ENCODE measurements around the gene SLFN12L. TPM values are rescaled to one million over a fixed set of nuclear protein-coding genes. Genes with fewer than 3 reads are reported as not detected.

The SLFN12L gene
- total RNA-seq, 4 donors from 2014 or later, result 0.50 to 3.4 (median 1.2) TPM

DNA sequence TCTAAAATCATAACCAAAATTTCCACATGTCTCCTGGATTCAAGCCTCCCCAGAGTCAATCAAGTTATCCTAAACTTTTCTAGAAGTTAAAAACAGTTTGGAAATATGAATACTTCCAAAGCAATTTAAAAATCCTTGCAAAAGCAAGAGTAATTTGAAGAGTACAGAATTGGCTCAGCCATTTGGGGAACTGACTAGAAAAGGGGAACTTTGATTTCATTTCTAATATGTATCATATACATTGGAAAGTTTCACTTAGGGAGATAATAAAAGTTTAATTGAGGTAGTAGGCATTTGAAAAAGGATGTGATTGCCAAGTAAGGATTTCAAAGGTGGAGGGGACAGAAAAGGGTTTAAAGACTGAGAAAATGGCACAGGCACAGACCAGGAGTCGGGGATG, 9.0 kb upstream of the SLFN12L start:
- Histone ChIP-seq H3K27me3 (peaks cover 0 to 14% (median 0%) of the 10 kb centered on the region in 4 donors), H3K27ac (no peak overlapping the region), H3K4me3 (no peak overlapping the region), H3K36me3 (no peaks in the 10 kb centered on the region), H3K9me3 (no peaks in the 10 kb centered on the region), H3K4me1 (peaks cover 0 to 9% (median 0%) of the 10 kb centered on the region in 3 donors)
- intact Hi-C loops (cut with DNase I), result no loop called here
- WGBS, 2 donors, result 69 to 79% methylated on average over 1 of the region's 1 CpG
- DNase-seq, result no peak
- TF ChIP-seq POLR2A (IDR thresholded peaks at IDR 0.05), result no peak
- TF ChIP-seq, protein P1, sequence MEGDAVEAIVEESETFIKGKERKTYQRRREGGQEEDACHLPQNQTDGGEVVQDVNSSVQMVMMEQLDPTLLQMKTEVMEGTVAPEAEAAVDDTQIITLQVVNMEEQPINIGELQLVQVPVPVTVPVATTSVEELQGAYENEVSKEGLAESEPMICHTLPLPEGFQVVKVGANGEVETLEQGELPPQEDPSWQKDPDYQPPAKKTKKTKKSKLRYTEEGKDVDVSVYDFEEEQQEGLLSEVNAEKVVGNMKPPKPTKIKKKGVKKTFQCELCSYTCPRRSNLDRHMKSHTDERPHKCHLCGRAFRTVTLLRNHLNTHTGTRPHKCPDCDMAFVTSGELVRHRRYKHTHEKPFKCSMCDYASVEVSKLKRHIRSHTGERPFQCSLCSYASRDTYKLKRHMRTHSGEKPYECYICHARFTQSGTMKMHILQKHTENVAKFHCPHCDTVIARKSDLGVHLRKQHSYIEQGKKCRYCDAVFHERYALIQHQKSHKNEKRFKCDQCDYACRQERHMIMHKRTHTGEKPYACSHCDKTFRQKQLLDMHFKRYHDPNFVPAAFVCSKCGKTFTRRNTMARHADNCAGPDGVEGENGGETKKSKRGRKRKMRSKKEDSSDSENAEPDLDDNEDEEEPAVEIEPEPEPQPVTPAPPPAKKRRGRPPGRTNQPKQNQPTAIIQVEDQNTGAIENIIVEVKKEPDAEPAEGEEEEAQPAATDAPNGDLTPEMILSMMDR (IDR thresholded peaks at IDR 0.05), result no peak

DNA sequence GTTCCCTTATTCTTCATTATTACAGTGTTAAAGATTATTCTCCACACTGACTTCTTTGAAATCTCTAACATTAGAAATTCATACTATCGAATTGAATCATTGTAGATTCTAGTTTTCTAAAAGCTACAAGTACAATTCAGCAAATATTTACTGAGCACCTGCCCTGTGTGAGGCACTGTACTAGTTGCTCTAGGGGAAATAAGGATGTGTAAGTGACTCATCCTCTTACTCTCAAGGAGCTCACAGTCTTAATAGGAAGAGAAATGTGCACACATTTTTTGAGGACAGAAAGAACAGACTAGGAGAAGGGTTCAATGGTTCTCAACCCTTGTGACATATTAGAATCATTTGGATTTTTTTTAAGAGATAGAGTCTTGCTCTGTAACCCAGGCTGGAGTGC, 7.7 kb upstream of the SLFN12L start:
- intact Hi-C loops (cut with DNase I), result no loop called here
- WGBS, 2 donors, result 74 to 88% methylated on average over 1 of the region's 1 CpG
- no peak for DNase-seq

DNA sequence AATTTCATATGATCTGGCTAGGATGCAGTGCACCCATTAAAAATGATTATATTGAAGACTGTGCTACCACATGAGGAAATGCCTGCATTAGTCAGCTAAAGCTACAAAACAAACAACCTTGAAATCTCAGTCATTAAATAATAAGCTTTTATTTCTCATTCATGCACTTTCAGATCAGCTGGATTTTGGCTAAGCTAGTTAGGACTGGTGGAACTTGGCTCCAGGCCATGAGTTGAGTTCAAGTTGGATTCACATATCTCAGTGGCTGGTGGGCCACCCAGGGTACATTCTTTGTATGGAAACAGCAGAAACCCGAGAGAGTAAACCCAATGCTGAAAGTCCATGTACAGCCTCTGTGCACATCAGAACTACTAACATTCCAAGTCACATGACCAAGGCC, 6.4 kb upstream of the SLFN12L start:
- no peaks in the 10 kb centered on the region for H3K9me3 ChIP-seq
- intact Hi-C loops (cut with DNase I), result no loop called here
- TF ChIP-seq, protein P1 (IDR thresholded peaks at IDR 0.05), result no peak
- WGBS, 2 donors, result 44% methylated on average over 1 of the region's 1 CpG; no CpG with 5 or more reads in 1 of the 2 donors
- no peak overlapping the region for H3K27ac ChIP-seq
- no peak for DNase-seq
- no peak overlapping the region for H3K4me3 ChIP-seq
- peaks cover 0 to 10% (median 0%) of the 10 kb centered on the region in 4 donors for H3K27me3 ChIP-seq
- no peaks in the 10 kb centered on the region for H3K36me3 ChIP-seq
- H3K4me1 ChIP-seq, result peaks cover 0 to 32% (median 5%) of the 10 kb centered on the region in 3 donors

More for the DNA sequence above, 7.7 kb upstream of the SLFN12L start:
- Histone ChIP-seq H3K36me3 (no peaks in the 10 kb centered on the region), H3K4me1 (peaks cover 0 to 20% (median 0%) of the 10 kb centered on the region in 3 donors), H3K9me3 (no peaks in the 10 kb centered on the region), H3K27ac (no peak overlapping the region), H3K4me3 (no peak overlapping the region), H3K27me3 (peaks cover 0 to 14% (median 0%) of the 10 kb centered on the region in 4 donors)
- TF ChIP-seq, protein P1 (IDR thresholded peaks at IDR 0.05), result no peak
- TF ChIP-seq POLR2A (IDR thresholded peaks at IDR 0.05), result no peak

DNA sequence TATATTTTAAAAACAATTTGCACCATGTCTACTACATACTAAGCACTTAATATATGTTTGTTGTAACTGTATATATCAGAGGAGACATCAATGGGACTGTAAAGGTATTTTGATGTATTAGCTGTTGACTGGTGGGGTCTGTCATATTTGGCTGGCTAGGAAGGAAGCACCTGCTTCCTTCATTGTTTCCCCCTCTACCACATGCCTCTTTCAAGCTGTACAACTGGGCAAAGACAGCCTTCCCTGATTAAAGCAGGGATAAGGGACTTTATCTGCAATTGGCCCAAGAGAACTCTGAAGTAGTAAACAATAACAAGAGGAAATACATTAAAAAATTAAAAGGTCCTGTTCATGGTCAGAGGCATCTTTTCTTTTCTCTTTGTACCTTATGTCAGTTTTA, 5.5 kb upstream of the SLFN12L start:
- Histone ChIP-seq H3K27ac (no peak overlapping the region), H3K9me3 (no peaks in the 10 kb centered on the region), H3K4me1 (peaks cover 0 to 38% (median 11%) of the 10 kb centered on the region in 3 donors), H3K36me3 (no peaks in the 10 kb centered on the region), H3K27me3 (peaks cover 0 to 5% (median 0%) of the 10 kb centered on the region in 4 donors), H3K4me3 (no peak overlapping the region)
- DNase-seq, result no peak
- TF ChIP-seq, protein P1 (IDR thresholded peaks at IDR 0.05), result no peak
- no peak for TF ChIP-seq POLR2A (IDR thresholded peaks at IDR 0.05)
- intact Hi-C loops (cut with DNase I), result no loop called here

DNA sequence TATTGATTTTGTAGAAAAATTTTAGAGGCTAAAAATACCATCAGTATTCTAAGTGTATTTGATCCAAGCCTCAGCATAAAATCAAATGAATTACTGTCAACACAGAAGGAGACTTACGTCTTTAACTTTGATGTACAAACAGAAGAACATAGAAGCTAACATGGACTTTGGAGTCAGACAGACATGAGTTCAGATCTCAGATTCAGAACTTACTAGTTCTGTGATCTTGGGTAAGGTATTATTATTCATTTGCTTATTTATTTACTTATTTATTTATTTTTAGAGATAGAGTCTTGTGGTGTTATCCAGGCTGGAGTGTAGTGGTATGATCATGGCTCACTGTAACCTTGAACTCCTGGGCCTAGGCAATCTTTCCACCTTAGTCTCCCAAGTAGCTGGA, 4.0 kb upstream of the SLFN12L start:
- no peak for TF ChIP-seq POLR2A (IDR thresholded peaks at IDR 0.05)
- TF ChIP-seq, protein P1 (IDR thresholded peaks at IDR 0.05), result no peak
- no peaks in the 10 kb centered on the region for H3K36me3 ChIP-seq
- H3K27ac ChIP-seq, result peak overlapping the region; percentile 66 to 82 (median 75)
- peaks cover 0 to 50% (median 12%) of the 10 kb centered on the region in 3 donors for H3K4me1 ChIP-seq
- no peaks in the 10 kb centered on the region for H3K9me3 ChIP-seq
- DNase-seq, result no peak
- WGBS, 2 donors, result 6 to 17% methylated on average over 1 of the region's 1 CpG
- intact Hi-C loops (cut with DNase I), result no loop called here
- peak overlapping the region; percentile 16 to 58 (median 34) for H3K4me3 ChIP-seq
- no peaks in the 10 kb centered on the region for H3K27me3 ChIP-seq
